Uterus (tissue), 4 donors: ENCODE data around the gene NR6A1. TPM values are rescaled to one million over a fixed set of nuclear protein-coding genes. Genes with fewer than 3 reads are reported as not detected.

Experiments
- DNase-seq, 2 donors: peaks; one replicate each; pipeline ENCODE4 v3.0.0-alpha.2; 2019 to 2020
- H3K27ac ChIP-seq, 2 donors: fragments of 200-600 bp; sonication (generic); 1 replicate in 1 of 2; 2 replicates in 1 of 2; pipeline ENCODE4 v1.5.1; 2016 to 2018
- H3K27me3 ChIP-seq, 2 donors: fragments of 200-600 bp; sonication (generic); one replicate each; pipeline ENCODE4 v1.5.1; 2018 to 2019; ENCODE audit warnings: control low read depth in 1 of 2
- H3K36me3 ChIP-seq, 2 donors: fragments of 200-600 bp; sonication (generic); one replicate each; pipeline ENCODE4 v1.5.1; 2019; ENCODE audit warnings: control low read depth in 1 of 2
- H3K4me1 ChIP-seq, 2 donors: fragments of 200-600 bp; sonication (generic); one replicate each; pipeline ENCODE4 v1.5.1; 2018 to 2019; ENCODE audit warnings: control low read depth in 1 of 2
- H3K4me3 ChIP-seq, 2 donors: fragments of 200-600 bp; sonication (generic); 1 replicate in 1 of 2; 2 replicates in 1 of 2; pipeline ENCODE4 v1.5.1; 2018 to 2019; ENCODE audit warnings: mild to moderate bottlenecking in 1 of 2
- H3K9me3 ChIP-seq, 2 donors: fragments of 200-600 bp; sonication (generic); one replicate each; pipeline ENCODE4 v1.5.1; 2019; ENCODE audit warnings: control low read depth in 1 of 2
- POLR2A ChIP-seq, 2 donors: fragments of 450-650 bp; IDR thresholded peaks; one replicate each; pipeline ENCODE4 v1.6.1; 2016; ENCODE audit warnings: antibody characterized with exemption in 2 of 2, mild to moderate bottlenecking in 1 of 2, moderate library complexity in 1 of 2
- intact Hi-C: fragments of 100-400 bp; cut with DNase I; formaldehyde crosslinking; loops from one replicate; pipeline ENCODE4 v1.15.1; 2023; ENCODE audit warnings: low total_unique reads
- total RNA-seq, 4 donors: library from RNA; depleted of rRNA in 3 of 4; stranded (reverse); fragments of >200 nt in 3 of 4; gene quantifications; one replicate each; pipeline versions ENCODE4 v1.1.0 to v1.2.4, GENCODE V29; 2014 to 2023
- TF ChIP-seq, protein P1 (sequence below), 4 experiments: fragments of 200-600 bp in 2 of 4; fragments of 450-650 bp in 2 of 4; sonication (generic) in 2 of 4; IDR thresholded peaks; one replicate each; pipeline ENCODE4 v1.5.1; 2016 to 2019; ENCODE audit warnings: antibody characterized with exemption in 4 of 4, mild to moderate bottlenecking in 2 of 4, moderate library complexity in 1 of 4
- donor health status: DM: yes; HTN: yes; CAD: no.

The NR6A1 gene
- 1 to 10 TPM in 2 of 4 donors, under 1 TPM in 1, not detected in 1; under 0.01 to 2.6 (median 1.3) TPM for total RNA-seq

- peak; percentile 22 to 37 for TF ChIP-seq POLR2A (IDR thresholded peaks at IDR 0.05)
- TF ChIP-seq, protein P1, sequence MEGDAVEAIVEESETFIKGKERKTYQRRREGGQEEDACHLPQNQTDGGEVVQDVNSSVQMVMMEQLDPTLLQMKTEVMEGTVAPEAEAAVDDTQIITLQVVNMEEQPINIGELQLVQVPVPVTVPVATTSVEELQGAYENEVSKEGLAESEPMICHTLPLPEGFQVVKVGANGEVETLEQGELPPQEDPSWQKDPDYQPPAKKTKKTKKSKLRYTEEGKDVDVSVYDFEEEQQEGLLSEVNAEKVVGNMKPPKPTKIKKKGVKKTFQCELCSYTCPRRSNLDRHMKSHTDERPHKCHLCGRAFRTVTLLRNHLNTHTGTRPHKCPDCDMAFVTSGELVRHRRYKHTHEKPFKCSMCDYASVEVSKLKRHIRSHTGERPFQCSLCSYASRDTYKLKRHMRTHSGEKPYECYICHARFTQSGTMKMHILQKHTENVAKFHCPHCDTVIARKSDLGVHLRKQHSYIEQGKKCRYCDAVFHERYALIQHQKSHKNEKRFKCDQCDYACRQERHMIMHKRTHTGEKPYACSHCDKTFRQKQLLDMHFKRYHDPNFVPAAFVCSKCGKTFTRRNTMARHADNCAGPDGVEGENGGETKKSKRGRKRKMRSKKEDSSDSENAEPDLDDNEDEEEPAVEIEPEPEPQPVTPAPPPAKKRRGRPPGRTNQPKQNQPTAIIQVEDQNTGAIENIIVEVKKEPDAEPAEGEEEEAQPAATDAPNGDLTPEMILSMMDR (IDR thresholded peaks at IDR 0.05) = peak in 3 of 4 experiments; percentile 27 to 46 (median 43)
- peaks cover 5 to 14% of the 10 kb centered on the region in 2 donors for H3K27me3 ChIP-seq
- H3K4me3 ChIP-seq = peak within 1 kb of the TSS; percentile 43 to 85
- H3K27ac ChIP-seq = peak within 1 kb of the TSS; percentile 61 to 67
- intact Hi-C loops = no loop called here
- H3K36me3 ChIP-seq = no peaks in the 10 kb centered on the region
- no peaks in the 10 kb centered on the region for H3K9me3 ChIP-seq
- H3K4me1 ChIP-seq = peaks cover 0 to 11% of the 10 kb centered on the region in 2 donors
- peak; percentile 94 to 95 for DNase-seq
Measured at GRCh38 chr9:124771021-124771866, at the start of gene NR6A1. TSS of gene NR6A1 (minus strand) at chr9:124771311.

DNA sequence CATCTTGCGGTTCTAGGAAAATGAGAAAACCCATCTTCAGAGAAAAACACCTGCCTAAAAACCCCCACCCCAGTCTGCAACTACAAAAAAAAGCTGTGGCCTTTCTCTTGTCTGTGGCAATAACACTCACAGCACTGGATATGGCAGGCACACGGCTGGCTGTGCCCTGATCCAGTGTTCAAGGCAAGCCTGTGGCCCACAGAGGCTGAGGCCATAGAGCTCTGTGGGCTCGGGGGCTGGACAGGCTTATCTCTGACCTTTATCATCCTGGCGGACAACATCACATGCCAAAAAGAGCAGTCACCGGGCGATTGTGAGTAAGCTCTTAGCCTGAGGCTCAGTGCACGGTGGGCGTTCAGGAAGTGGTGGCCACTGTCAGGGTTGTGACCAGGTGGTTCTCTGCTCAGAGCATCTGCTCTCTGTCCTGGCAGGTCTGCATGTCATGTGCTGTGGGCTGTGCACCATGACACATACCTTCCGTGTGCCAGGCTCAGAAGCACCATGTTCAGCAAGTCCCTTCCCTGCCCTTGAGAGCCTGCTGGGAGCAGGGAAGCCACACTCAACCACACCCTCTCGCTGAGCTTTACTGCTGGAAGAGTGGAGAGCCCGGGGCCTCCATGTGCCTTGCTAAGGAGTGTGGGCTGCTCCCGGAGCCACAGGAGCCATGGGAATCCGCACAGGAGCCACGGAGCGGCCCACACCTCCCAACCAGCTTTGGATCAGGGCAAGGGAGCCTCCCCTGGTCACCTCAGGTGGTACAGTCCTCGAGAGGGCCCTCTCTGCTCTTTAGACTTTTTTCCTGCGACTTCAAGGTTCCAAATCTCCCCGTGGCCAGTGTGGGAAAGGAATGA is 47.5 kb upstream of the NR6A1 start:
- intact Hi-C loops = no loop called here
- DNase-seq = no peak
- no peaks in the 10 kb centered on the region for H3K36me3 ChIP-seq
- TF ChIP-seq POLR2A (IDR thresholded peaks at IDR 0.05) = no peak
- TF ChIP-seq, protein P1 (IDR thresholded peaks at IDR 0.05) = no peak
- no peak overlapping the region for H3K27ac ChIP-seq
- H3K4me3 ChIP-seq = no peak overlapping the region
- H3K27me3 ChIP-seq = no peaks in the 10 kb centered on the region
- no peaks in the 10 kb centered on the region for H3K4me1 ChIP-seq
- no peaks in the 10 kb centered on the region for H3K9me3 ChIP-seq

DNA sequence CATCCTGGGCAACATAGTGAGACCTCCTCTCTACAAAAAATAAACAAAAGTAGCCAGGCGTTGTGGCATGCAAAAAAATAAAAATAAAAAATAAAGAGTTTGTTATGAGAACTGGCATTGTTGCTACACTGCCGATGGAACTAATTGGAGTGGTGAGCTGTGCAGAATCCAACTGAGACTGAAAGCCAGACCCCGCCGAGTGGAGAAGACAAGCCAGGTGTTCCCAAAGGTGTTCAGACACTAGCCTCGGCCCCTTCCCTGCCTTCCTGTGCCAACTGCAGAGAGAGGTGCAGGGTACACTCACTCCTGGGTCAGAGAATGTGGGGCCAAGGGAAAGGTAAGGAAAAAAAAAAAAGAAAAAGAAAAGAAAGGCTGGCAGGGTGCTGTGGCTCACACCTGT is 44.5 kb upstream of the NR6A1 start:
- Histone ChIP-seq H3K27me3 (no peaks in the 10 kb centered on the region), H3K27ac (no peak overlapping the region), H3K9me3 (no peaks in the 10 kb centered on the region), H3K4me1 (peaks cover 0 to 10% of the 10 kb centered on the region in 2 donors), H3K36me3 (no peaks in the 10 kb centered on the region), H3K4me3 (no peak overlapping the region)
- DNase-seq = no peak
- TF ChIP-seq, protein P1 (IDR thresholded peaks at IDR 0.05) = no peak
- no peak for TF ChIP-seq POLR2A (IDR thresholded peaks at IDR 0.05)
- intact Hi-C loops = no loop called here

GRCh38 chr9:124814164-124814535 is 43.0 kb upstream of the NR6A1 start:
- Histone ChIP-seq H3K36me3 (no peaks in the 10 kb centered on the region), H3K27me3 (no peaks in the 10 kb centered on the region), H3K4me1 (peaks cover 0 to 10% of the 10 kb centered on the region in 2 donors), H3K9me3 (no peaks in the 10 kb centered on the region), H3K27ac (peak overlapping the region; percentile 84 to 89), H3K4me3 (no peak overlapping the region)
- intact Hi-C loops = no loop called here
- no peak for DNase-seq
- TF ChIP-seq, protein P1 (IDR thresholded peaks at IDR 0.05) = no peak
- TF ChIP-seq POLR2A (IDR thresholded peaks at IDR 0.05) = no peak
